Testis (tissue), 2 donors: ENCODE measurements around the gene MBP.

Experiments
- POLR2A ChIP-seq: fragments of 450-650 bp; IDR thresholded peaks from one replicate; pipeline ENCODE4 v1.6.1; 2017; ENCODE audit warnings: antibody characterized with exemption, mild to moderate bottlenecking, moderate library complexity
- TF ChIP-seq, protein P1 (sequence below), 3 experiments: fragments of 450-650 bp in 2 of 3; fragments of 200-600 bp in 1 of 3; sonication (generic) in 1 of 3; IDR thresholded peaks; one replicate each; pipeline ENCODE4 v1.5.1; 2016 to 2019; ENCODE audit warnings: antibody characterized with exemption in 3 of 3, mild to moderate bottlenecking in 2 of 3, moderate library complexity in 1 of 3

- TF ChIP-seq, protein P1, sequence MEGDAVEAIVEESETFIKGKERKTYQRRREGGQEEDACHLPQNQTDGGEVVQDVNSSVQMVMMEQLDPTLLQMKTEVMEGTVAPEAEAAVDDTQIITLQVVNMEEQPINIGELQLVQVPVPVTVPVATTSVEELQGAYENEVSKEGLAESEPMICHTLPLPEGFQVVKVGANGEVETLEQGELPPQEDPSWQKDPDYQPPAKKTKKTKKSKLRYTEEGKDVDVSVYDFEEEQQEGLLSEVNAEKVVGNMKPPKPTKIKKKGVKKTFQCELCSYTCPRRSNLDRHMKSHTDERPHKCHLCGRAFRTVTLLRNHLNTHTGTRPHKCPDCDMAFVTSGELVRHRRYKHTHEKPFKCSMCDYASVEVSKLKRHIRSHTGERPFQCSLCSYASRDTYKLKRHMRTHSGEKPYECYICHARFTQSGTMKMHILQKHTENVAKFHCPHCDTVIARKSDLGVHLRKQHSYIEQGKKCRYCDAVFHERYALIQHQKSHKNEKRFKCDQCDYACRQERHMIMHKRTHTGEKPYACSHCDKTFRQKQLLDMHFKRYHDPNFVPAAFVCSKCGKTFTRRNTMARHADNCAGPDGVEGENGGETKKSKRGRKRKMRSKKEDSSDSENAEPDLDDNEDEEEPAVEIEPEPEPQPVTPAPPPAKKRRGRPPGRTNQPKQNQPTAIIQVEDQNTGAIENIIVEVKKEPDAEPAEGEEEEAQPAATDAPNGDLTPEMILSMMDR (IDR thresholded peaks at IDR 0.05), result no peak
- no peak for TF ChIP-seq POLR2A
Observed at GRCh38 chr18:77015771-77016710, 116.5 kb downstream of the MBP start.
